Progenitor cell of endocrine pancreas (in vitro differentiated cells): Measurements from ENCODE around the gene CTSH. TPM values are rescaled to one million over a fixed set of nuclear protein-coding genes. Genes with fewer than 3 reads are reported as not detected.

Experiments used
- DNase-seq: peaks from one replicate; pipeline ENCODE4 v3.0.0; 2021; ENCODE audit warnings: low spot score; ENCODE audit not compliant: unreplicated experiment
- H3K27ac Mint-ChIP-seq: 2 replicates; pipeline ENCODE4 v1.8.0; 2021; ENCODE audit warnings: mild to moderate bottlenecking, moderate library complexity, mixed read lengths
- H3K27me3 Mint-ChIP-seq: 2 replicates; pipeline ENCODE4 v1.8.0; 2021; ENCODE audit warnings: mixed read lengths
- H3K36me3 Mint-ChIP-seq: 2 replicates; pipeline ENCODE4 v1.8.0; 2022; ENCODE audit warnings: mixed read lengths; ENCODE audit not compliant: insufficient read depth
- H3K4me1 Mint-ChIP-seq: 2 replicates; pipeline ENCODE4 v1.8.0; 2021; ENCODE audit warnings: low read depth, mixed read lengths
- H3K4me3 Mint-ChIP-seq: 2 replicates; pipeline ENCODE4 v1.8.0; 2021; ENCODE audit warnings: low read depth, mild to moderate bottlenecking, moderate library complexity, mixed read lengths
- H3K9me3 Mint-ChIP-seq: 2 replicates; pipeline ENCODE4 v1.8.0; 2021; ENCODE audit warnings: low read depth, mixed read lengths
- CTCF ChIP-seq: fragments of 200-600 bp; sonication (generic); IDR thresholded peaks from one replicate; pipeline ENCODE4 v1.5.0; 2021; ENCODE audit warnings: antibody characterized with exemption, mild to moderate bottlenecking; ENCODE audit not compliant: unreplicated experiment
- total RNA-seq: library from RNA; stranded (reverse); gene quantifications from 2 replicates; pipeline ENCODE4 v1.2.1, GENCODE V29; 2021

Gene CTSH
- total RNA-seq, 1 donor from 2014 or later = 56.4 TPM

DNA sequence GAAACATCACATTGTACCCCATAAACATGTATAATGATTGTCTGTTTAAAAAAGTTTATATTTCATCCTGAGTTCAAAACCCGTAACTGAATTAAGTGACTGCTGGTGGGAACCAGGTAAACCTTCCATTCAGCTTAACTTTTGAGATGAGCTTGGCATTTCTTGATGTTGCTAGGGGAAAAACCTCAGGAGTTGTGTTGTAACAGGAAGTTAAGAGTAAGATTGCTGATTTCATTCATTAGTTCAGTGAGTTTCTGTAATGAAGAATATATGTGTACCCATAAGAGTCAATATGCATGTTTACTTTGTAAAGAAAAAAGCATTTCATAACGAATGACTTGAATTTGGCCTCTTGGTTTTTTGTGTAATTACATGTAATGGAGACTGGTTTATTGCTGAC is 32.5 kb downstream of the CTSH start:
- Mint-ChIP-seq H3K36me3 (peaks cover 24% of the 10 kb centered on the region), H3K27ac (no peak overlapping the region)

GRCh38 chr15:78910271-78910670 is 34.6 kb downstream of the CTSH start:
- no peaks in the 10 kb centered on the region for H3K27me3 Mint-ChIP-seq
- peaks cover 21% of the 10 kb centered on the region for H3K4me1 Mint-ChIP-seq
- H3K27ac Mint-ChIP-seq = peak overlapping the region; percentile 19
- no peaks in the 10 kb centered on the region for H3K9me3 Mint-ChIP-seq
- no peak overlapping the region for H3K4me3 Mint-ChIP-seq
- H3K36me3 Mint-ChIP-seq = peaks cover 28% of the 10 kb centered on the region
- no peak for DNase-seq
- TF ChIP-seq CTCF = no peak

More for the DNA sequence above, 32.5 kb downstream of the CTSH start:
- Mint-ChIP-seq H3K4me1 (peaks cover 21% of the 10 kb centered on the region), H3K4me3 (no peak overlapping the region), H3K27me3 (no peaks in the 10 kb centered on the region), H3K9me3 (no peaks in the 10 kb centered on the region)
- no peak for TF ChIP-seq CTCF
- DNase-seq = no peak

- Mint-ChIP-seq H3K27ac (no peak overlapping the region), H3K9me3 (no peaks in the 10 kb centered on the region), H3K36me3 (peaks cover 30% of the 10 kb centered on the region), H3K4me3 (no peak overlapping the region), H3K4me1 (peaks cover 21% of the 10 kb centered on the region), H3K27me3 (no peaks in the 10 kb centered on the region)
- DNase-seq = peak; percentile 30
- peak; percentile 81 for TF ChIP-seq CTCF
These were observed 35.0 kb downstream of the CTSH start for GRCh38 chr15:78909791-78910228.

DNA sequence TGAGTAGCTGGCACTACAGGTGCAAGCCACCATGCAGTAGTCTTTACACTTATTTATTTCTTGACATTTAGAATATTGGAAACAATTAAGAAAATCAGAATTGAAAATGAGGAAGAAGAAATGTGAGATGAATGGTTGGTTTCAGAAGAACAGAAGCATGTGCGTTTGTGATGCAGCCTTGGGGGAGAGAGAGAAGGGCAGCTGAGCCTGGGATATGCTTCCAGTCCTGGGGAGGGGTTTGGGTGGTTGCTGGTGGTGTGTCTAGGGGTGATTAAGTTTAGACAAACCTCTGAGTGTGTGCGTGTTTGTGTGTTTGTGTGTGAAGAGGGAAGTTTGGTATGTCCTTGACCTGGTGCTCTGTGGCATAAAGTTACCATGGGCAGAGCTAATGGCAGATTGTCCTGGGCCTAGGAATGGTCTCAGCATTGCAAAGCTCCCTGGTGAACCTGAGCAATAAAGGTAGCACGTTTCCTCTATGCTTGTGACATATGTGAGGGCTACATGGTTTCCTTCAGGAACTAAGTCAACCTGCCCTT is 35.6 kb downstream of the CTSH start:
- Mint-ChIP-seq H3K27ac (peak overlapping the region; percentile 80), H3K4me3 (no peak overlapping the region), H3K4me1 (peaks cover 21% of the 10 kb centered on the region), H3K9me3 (no peaks in the 10 kb centered on the region), H3K27me3 (no peaks in the 10 kb centered on the region), H3K36me3 (peaks cover 33% of the 10 kb centered on the region)
- TF ChIP-seq CTCF = no peak
- no peak for DNase-seq

DNA sequence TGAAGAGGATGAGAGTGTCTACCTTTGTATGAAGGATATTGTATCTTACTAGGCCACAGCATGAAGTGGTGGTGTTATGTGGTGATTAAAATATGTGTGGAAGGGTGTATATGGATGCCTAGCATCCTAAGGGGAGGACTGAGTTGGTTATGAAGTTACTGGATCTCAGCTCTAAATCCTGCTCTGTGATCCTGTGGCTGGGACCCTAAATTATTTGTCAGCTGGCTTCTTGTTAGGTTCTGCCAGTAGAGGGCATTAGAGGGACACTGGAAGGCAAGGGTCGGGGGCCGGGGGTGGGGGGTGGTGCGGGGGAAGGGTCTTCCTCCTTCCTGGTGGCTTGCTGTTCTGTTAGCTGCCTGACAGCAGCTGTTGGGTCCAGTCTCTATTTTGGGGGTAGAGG is 37.3 kb downstream of the CTSH start:
- no peaks in the 10 kb centered on the region for H3K9me3 Mint-ChIP-seq
- peaks cover 12% of the 10 kb centered on the region for H3K4me1 Mint-ChIP-seq
- peak; percentile 46 for TF ChIP-seq CTCF
- no peak overlapping the region for H3K4me3 Mint-ChIP-seq
- H3K27me3 Mint-ChIP-seq = no peaks in the 10 kb centered on the region
- H3K27ac Mint-ChIP-seq = no peak overlapping the region
- DNase-seq = no peak
- H3K36me3 Mint-ChIP-seq = peaks cover 32% of the 10 kb centered on the region
